DMS53 treated with DMSO at 0.1 percent for 48 hours (cell line): ENCODE results near the gene IL32.

Experiments
- DNase-seq: peaks from one replicate; lab custom pipeline; 2025; ENCODE audit not compliant: unreplicated experiment; lab: John Stamatoyannopoulos, UW

Gene IL32

DNA sequence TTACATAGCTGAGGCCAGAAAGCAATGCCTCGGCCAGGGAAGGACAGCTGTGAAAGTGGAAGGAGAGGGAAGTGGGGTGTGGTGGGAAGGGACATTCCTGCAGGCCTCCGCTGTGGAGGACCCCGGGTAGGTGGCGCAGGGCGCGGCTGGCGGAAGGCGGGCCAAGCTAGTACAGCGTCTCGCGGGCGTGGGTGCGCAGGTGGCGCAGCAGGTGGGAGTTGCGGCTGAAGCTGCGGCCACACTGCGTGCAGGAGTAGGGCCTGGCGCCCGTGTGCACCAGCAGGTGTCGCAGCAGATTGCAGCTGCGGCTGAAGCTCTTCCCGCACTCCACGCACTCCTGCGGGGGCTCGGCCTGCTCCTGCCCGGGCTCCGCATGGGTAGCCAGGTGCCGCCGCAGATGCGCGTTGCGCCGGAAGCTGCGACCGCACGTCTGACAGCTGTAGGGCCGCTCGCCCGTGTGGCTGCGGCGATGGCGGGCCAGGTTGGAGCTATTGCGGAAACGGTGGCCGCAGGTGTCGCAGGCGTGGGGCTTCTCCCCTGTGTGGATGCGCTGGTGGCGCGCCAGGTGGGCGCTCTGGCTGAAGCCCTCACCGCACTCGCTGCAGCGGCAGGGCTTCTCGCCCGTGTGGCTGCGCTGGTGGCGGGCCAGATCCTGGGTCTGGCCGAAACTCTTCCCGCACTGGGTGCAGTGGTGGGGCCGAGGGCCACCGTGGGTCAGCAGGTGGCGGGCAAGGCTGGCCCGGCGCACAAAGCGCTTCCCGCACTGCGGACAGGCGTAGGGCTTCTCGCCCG is 23.7 kb downstream of the IL32 start:
- DNase-seq, result no peak

DNA sequence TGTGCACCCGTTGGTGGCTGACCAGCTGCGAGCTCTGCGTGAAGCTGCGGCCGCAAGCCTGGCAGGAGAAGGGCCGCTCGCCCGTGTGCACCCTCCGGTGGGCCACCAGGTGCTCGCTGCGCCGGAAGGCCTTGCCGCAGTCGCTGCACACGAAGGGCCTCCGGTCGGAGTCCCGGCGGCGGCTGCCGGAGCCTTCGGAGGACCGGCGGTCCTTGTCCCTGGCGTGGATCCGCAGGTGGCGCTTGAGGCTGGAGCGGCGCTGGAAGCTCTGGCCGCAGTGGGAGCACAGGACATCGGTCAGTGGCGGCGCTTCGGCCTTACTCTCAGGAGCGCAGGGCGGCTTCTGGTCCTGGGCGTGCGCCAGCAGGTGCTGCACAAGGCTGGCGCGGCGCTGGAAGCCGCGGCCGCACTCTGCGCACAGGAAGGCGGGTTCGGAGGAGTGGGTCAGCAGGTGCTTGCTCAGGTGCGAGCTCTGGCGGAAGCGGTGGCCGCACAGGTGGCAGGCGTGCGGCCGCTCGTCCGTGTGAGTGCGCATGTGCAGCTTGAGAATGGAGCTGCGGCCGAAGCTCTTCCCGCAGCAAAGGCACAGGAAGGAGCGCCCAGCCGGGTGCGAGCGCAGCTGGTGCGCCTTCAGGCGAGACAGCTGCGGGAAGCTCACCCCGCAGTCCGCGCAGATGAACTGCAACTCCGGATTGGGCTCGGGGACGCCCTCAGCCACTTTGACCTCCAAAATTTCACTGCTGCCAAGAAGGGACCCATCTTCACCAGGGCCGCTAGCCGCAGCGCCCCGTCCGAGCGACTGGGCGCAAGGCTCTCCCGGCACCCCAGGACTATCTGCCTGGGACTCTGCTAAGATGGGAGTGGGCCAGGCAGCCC is 24.5 kb downstream of the IL32 start:
- DNase-seq, result peak; percentile 72

DNA sequence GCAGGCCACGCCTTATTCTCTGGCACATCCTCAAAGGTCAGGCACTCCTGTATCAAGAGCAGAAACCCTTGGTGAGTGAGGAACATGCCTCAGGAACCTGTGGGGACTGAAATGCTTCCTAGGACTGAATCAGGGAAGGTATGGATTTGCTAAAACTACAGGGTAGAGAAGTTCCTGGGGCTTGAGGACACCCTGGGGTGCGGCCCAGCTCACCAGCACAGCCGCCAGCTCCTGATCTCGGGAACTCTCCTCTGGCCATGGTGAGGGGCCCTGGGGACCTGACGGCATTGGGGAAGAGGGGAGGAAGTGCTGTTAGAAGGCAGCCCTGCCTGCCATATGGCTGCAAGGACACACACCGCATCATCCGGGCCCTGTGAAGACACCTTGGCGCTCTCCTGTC is 26.1 kb downstream of the IL32 start:
- DNase-seq, result no peak

DNA sequence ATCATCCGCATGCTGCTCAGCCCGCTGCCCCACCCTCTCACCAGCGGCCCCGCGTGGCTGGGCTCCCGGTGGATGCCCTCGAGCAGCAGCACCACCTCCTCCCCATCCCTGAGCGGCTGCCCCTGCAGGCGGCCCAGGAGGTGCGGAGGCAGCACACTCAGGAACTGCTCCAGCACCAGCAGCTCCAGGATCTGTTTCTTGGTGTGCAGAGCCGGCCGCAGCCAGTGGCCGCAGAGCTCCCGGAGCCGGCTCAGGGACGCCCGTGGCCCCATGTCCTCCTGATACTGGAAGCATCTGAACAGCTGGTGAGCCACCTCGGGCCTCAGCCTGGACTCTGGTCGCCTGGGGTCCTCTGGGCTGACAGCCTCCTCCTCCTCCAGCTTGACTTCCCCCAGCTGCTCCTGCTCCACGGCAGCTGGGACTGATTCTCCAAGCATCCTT is 27.1 kb downstream of the IL32 start:
- no peak for DNase-seq

DNA sequence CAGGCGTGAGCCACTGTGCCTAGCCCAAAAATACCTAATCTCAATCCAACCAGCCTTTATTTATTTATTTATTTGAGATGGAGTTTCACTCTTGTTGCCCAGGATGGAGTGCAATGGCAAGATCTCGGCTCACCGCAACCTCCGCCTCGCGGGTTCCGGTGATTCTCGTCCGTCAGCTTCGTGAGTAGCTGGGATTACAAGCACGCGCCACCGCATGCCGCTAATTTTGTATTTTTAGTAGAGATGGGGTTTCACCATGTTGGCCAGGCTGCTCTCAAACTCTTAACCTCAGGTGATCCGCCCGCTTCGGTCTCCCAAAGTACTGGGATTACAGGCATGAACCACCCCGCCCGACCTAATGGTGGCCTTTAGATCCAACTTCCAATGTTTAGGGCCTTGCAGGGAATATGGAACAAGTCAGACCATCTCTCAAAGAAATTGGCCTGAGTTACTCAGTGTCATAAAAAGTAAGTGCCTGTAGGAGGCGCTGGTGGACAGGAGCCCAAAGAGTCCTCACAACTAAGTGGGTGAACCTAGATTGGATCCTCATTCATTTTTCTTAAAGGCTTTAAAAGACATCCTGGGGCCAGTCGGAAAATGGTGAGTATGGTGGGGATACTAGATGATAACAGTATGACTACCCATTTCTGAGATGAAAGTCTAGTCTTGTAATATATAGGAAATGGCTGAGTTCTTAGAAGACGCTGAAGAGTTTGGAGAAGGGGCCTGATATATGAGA is 29.0 kb downstream of the IL32 start:
- DNase-seq, result peak; percentile 13

DNA sequence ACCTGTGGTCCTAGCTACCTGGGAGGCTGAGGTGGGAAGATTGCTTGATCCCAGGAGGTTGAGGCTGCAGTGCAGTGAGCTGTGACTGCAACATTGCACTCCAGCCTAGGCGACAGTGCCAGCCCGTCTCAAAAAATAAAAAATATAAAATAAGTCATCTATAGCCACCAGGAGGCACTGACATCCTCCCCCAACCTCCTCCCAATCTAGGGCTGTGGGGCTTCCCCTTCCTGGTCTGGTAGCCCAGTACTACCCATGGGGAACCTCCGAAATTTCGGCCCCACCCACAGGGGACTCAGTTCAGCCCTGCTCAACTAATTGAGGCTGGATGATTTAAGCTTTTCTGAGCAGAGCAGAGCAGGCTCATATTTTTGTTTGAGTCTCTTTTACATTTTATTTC is 30.4 kb downstream of the IL32 start:
- no peak for DNase-seq

DNA sequence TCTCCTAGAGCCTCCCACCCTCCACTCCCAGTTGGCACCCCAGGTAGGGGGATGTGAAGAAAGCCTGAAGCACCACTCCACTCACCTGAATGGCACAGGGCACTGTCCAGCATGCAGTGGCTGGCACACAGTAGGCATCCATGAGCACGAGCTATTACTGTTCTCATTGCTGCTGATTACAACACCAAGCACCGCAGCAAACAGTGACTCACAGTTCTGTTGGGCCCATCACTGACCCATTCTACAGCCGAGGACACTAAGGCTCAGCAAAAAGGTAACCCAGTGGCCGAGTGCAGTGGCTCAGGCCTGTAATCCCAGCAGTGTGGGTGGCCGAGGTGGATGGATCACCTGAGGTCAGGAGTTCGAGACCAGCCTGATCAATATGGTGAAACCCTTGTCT is 30.9 kb downstream of the IL32 start:
- DNase-seq, result no peak

DNA sequence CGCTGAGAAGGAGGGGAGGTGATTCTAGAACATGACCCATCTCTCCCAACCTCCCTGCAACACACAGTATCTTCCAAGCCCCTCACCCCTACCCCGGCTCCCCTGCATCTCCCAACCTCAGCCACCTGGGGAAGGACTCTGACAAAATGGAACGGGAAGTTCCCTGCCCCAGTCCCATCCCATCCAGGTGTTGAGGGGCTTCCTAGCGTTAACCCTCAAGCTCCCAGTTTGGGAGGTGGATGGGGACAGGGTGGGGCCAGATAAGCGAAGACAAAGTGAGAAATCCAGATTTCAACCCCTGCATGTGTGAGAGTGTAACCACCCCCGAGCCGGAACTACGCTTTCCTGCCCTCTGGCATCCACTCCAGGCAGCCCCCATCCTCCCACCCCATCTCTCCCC is 31.8 kb downstream of the IL32 start:
- DNase-seq, result no peak

DNA sequence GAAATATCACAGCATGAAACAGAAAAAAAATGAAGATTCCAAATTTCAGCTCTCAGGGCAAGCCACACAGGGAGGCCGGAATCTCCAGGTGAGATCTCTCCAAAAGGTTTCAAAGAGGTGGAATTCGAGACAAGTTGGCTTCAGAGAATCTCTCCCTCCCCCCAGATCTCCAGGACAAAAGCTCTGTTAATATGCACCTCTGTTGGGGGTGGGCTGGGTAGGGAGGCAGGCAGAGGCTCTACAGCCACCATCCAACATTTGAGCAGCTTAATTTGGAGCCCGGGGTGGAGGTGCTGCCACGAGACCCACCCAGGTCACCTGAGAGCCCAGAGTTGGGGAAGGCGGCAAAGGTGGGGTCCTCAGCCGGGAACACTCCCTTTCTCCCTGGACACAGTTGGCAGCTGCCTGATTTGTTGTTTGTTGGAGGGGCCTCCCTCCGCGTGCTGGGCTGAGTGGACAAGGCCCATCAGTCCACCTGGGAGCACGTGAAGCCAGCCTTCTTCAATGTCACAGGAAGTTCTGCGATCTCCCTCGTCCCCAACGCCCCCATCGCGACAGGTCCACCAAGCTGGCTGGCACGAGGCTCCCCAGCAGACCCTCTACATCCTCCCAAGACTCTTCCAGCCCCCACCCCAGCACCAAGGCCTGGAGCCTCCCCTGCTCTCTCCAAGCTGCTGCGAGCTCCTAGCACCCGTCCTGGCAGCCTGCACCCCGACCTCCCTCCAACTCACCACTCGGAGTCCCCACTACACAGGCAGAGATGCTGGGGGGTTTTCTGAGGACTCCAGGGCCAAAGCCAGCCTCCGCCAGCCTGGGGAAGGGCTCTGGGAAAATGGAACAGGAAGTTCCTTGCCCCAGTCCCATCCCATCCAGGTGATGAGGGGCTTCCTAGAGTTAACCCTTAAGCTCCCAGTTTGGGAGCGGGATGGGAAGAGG is 33.3 kb downstream of the IL32 start, which contains the start of gene ZSCAN10:
TSS of gene ZSCAN10 (minus strand) at position 836 of the 936 bp plus-strand sequence. CDS start 6,357 bp downstream, outside the sequence.
- no peak for DNase-seq

DNA sequence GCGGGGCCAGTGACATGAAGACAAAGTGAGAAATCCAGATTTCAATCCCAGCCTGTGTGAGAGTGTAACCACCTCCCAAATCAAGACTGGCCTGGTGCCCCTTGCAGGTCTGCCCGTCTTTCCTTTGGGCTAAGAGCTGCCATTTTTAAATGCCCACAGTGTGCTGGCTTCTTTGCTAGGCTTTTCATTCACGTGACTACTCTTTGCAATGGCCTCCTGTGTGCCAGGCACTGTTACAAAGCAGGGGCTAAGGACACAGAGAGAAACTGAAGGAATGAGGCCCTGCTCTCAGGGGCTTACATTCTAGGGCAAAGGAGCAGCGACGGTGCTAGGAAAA is 33.9 kb downstream of the IL32 start:
- DNase-seq, result no peak

DNA sequence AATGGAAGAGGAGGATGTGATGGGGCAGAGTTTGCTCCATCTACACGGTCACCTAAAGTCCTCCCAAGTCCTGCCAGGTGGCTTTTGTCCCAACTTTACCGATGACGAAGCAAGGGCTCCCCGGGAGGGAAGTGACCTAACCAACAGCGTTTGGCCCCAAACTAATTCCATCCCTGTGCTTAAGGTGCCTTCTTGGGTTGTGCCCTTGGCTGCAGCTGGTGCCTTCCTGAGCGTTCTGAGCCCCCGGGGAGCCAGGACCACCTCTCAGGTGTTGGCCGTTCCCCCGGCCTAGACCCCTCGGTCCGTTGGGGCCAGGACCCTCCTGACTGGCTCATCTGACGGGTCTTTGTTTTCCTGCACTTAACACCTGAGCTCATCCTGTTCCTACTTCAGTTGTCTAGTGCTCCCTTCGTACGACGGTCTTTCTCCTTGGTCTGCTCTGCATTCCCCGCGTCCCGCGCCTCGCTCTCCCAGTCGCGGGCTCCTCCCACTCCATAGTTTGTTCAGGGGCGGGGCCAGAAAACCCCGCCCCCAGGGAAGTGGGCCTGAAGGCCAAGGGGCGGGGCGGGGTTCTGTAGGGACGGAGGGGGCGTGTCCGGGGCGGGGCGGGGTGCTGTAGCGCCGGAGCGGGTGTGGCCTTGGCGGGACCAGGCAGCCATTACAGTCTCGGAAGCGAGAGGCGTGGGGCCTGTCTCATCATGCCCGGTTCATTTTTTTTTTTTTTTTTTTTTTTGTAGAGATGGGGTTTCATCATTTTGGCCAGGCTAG is 34.5 kb downstream of the IL32 start:
- DNase-seq, result peak; percentile 71

DNA sequence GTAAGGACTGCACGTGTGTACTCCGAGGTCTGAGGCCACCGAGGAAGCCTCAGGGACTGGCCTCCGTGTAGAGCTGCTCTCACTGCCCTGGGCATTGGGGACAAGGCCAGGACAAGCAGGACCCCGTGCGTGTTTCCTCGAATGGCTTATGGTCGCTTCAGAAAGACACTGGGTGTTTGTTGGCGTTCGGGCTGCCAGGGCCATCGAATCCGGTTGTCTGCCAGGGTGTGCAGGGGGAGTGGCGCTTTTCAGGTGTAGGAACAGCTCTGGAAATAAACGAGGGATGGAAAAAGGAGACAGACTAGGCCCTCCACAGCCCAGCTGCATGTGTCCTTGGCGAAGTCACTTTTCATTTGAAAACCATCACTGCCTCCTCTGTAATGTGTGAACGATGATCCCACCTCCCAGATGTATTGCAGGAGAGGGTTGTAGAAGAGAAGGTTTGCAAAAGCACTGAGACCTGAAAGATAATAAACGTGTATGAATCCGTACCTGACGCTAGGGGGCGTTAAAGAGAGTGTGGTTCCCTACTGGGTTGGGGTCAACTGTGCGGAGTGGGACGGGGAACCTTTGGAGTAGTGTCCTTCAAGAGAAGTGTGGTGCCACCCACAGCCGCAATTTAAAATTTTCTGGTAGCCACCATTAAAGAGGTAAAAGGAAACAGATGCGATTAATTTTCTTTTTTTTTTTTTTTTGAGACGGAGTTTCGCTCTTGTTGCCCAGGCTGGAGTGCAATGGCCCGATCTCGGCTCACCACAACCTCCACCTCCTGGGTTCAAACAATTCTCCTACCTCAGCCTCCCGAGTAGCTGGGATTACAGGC is 35.8 kb downstream of the IL32 start:
- peak; percentile 19 for DNase-seq

DNA sequence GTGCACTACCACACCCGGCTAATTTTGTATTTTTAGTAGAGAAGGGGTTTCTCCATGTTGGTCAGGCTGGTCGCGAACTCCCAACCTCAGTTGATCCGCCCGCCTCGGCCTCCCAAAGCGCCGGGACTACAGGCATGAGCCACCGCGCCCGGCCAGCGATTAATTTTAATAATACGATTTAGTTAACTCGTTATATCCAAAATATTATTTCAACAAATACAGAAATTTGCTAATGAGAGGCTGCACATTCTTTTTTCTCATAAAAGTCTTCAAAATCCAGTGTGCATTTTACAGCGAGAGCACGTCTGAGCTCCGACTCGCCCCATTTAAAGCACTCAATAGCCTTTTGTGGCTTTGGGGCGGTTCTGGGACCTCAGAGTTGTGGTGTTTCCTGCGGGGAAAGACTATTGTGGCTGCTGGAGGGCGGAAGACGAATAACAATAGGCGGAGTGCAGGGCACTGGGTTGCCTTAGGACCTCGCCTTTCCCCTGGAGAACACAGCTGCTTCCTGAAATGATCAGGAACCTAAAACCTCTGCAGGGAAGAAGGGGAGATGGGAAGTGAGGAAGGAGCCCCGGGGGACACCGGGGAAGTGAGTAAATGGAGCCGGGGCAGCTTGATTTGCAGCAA is 36.5 kb downstream of the IL32 start:
- no peak for DNase-seq

DNA sequence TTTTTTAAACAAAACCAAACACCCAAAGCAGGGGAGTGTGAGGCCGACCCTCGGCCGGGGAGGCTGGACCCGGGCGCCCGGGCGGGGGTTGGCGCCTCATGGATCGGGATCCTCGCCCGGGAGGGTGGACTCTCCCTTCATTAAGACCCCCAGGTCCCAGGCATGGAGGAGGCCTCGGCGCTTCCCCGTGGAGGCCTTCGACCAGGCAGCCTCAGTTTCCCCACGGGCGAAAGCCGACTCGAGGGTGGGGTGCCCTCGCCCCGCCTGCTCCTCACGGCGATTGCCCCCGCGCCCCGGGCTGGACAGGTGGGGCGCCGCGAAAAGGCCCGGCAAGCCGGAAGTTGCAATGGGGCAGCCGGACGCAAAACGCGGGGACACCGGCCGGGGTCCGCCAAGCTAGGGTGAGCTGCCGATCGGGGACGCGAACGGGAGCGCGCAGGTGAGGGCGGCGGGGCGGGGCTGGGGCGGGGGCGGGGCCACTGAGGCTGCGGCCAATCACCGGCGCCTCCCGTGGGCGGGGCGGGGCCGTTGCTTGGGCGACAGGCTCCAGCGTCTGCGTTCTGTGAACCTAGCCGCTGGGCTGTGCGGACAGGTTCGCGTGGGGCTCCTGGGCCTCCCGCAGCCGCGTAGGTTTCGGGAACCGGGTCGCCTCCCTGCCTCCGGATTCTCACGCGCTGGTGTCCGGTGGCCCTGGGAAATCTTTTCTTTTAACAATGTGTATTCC is 40.9 kb downstream of the IL32 start:
- peak; percentile 68 for DNase-seq

DNA sequence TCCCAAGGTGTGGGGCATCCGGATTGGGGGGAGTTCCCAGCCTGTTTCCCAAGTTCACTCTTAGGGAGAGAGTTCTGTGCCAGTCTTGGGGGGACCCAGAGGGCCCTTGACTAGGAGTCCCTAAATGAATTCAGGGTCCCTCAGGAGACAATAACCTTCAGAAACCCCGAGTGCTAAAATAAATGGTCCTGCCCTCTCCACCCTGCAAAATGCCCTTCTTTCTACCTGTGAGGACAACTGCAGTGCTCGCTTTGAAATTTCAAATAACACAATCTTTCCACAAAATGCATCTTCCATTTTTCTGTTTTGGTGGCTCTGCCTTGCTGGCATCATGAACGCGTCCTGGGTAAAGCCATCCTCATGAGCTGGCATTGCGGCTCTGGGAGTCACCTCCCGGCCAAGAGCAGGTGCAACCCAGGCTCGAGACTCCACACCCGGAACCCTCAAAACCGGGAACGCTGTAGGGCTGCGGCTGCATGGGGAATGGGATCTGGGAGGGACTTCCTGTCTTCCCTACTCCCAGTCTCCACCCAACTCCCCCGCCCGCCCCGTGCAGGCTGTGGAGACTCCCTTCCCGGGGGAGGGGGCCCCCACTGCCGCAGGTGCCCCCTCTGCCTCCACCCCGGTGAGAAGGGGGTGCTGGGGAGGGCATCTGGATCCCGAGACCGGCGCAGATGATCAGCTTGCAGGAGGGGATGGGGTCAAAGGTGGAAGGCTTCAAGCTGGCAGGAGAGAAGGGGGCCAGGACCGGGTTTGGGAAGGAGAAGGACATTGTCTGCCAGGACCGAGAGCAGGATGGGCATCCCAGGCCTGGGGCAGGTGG is 46.8 kb downstream of the IL32 start, which contains the start of gene ZNF205:
TSS of gene ZNF205 (plus strand) at position 529 of the 823 bp plus-strand sequence. CDS start 845 bp downstream, outside the sequence.
- peak; percentile 41 for DNase-seq

DNA sequence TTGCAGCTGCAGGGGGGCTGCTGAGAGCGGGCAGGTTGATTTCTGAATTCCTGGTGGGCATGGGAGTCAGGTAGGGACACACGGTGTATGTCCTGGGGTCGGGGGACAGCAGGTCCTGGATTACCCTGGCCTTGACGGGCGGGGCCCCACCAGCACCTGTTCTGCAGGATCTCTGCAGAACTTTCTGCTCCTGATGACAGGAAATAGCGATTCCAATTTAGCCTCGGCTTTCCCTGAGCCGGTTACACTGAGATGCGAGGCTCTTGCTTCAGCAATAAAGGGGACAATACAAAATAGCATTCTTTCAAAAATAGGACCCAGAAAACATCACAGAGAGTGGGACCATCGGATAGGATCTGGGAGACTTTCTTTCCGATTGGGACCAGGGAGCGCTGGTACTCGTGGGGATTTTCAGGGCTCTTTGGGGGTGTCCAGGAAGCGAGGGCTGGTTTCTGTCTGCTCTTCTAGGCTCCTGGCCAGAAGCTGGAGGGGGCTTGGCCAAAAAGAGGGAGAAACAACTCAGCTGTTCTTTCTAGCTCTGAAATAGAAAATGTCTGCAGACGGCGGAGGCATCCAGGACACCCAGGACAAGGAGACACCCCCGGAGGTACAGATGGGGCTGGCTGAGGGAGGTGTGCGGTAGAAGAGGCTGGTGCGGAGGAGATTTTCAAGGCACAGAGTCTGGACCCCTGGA is 47.6 kb downstream of the IL32 start:
- DNase-seq, result no peak
